Germinal center (tissue), 1 donor: Measurements from ENCODE around the gene HES4.
"Not testable (repeated sequence)": the region's sequence is repeated elsewhere in the genome, so short reads cannot be mapped to it uniquely, and the experiment has no call there.

ENCODE experiments used
- DNase-seq: peaks from one replicate; pipeline ENCODE4 v3.0.0; 2012; ENCODE audit warnings: mixed read lengths, low spot score

HES4 gene

GRCh38 chr1:1033731-1034438 lies 34.0 kb upstream of the HES4 start:
- no peak for DNase-seq

- DNase-seq = peak; percentile 92
Measured at GRCh38 chr1:1033009-1033587, 33.2 kb upstream of the HES4 start.

- DNase-seq = no peak
Measured at GRCh38 chr1:1032424-1032823, 32.5 kb upstream of the HES4 start.

- DNase-seq = no peak
Measured at GRCh38 chr1:1031659-1032235, 31.9 kb upstream of the HES4 start.

- not testable (repeated sequence) for DNase-seq
Measured at GRCh38 chr1:1030867-1031658, 31.2 kb upstream of the HES4 start.

GRCh38 chr1:1027791-1028190 lies 27.9 kb upstream of the HES4 start:
- DNase-seq = no peak

- no peak for DNase-seq
Measured at GRCh38 chr1:1026599-1027413, 26.9 kb upstream of the HES4 start.

GRCh38 chr1:1025730-1026129 lies 25.8 kb upstream of the HES4 start:
- no peak for DNase-seq

GRCh38 chr1:1024771-1025699 lies 25.1 kb upstream of the HES4 start:
- DNase-seq = no peak

GRCh38 chr1:1024149-1024770 lies 24.4 kb upstream of the HES4 start:
- no peak for DNase-seq

GRCh38 chr1:1023700-1024099 lies 23.8 kb upstream of the HES4 start:
- DNase-seq = no peak

GRCh38 chr1:1022302-1023009 lies 22.6 kb upstream of the HES4 start:
- DNase-seq = no peak

- DNase-seq = no peak
Measured at GRCh38 chr1:1021920-1022259, 22.0 kb upstream of the HES4 start.

GRCh38 chr1:1021010-1021919 lies 21.4 kb upstream of the HES4 start:
- no peak for DNase-seq

- DNase-seq = no peak
Measured at GRCh38 chr1:1020415-1021009, 20.6 kb upstream of the HES4 start.

- peak; percentile 57 for DNase-seq
Measured at GRCh38 chr1:1020000-1020404, 20.1 kb upstream of the HES4 start, which contains the start of gene AGRN. Gene AGRN, plus strand, starts transcription at chr1:1020120. Its CDS starts 53 bp downstream, at chr1:1020173.

- peak; percentile 91 for DNase-seq
Measured at GRCh38 chr1:1019122-1019999, 19.5 kb upstream of the HES4 start.
